Breast epithelium (tissue), 3 donors: Measurements from ENCODE around the gene TPST1.
A peak's percentile ranks its signal among the peaks of the same experiment; 100 is the strongest.

Experiments used
- POLR2A ChIP-seq: fragments of 450-650 bp; IDR thresholded peaks from one replicate; pipeline ENCODE4 v1.6.1; 2016; ENCODE audit warnings: antibody characterized with exemption, mild to moderate bottlenecking, moderate library complexity
- POLR2AphosphoS5 ChIP-seq, 3 donors: sonication (generic); formaldehyde crosslinking; IDR thresholded peaks; one replicate each; pipeline ENCODE4 v1.6.1; 2017; ENCODE audit warnings: antibody characterized with exemption in 3 of 3
- TF ChIP-seq, protein P1 (sequence below), 3 donors: fragments of 450-650 bp; IDR thresholded peaks; one replicate each; pipeline ENCODE4 v1.5.1; 2016 to 2017; ENCODE audit warnings: antibody characterized with exemption in 3 of 3, mild to moderate bottlenecking in 3 of 3, moderate library complexity in 3 of 3

DNA sequence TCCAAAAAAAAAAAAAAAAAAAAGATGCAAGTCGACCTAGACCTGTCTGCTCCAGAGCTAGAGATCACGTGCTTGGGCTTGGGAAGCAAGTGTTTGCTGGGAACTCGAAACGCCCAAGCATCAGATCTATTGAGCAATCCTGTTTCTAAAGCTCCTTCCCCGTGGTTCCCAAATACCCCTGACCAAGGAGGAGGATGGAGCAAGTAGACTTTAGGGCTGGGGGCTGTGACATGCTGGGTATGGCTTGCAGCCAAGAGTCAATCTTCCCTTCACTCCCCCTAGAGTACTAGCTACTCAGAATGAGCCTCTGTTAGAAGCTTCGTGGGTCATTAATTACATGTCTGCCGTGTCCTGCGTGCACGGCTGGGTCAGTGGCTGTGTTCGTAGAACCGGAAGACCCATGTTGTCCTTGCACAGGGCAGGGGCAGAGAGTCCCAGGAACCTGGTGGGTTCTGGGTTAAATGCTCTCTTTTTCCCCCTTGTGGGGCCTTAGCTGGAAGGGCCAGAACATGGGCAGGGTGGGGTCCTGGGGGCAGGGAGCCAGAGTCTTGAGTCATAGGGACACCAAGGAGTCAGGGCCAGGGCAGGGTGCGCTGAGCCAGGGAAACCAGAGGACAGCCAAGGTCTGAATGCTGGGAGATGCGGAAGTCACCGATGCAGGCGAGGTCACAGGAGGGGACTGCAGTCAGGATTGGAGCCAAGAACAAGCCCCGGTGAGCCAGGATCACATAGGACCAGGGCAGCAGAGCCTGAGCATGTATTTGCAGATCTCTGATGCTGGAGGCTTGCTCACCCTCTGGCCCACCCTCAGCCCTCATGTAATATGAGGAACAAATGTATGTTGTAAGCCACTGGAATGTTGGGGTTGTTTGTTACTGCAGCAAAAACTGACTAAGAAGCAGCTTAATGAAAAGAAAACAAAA is 34.6 kb upstream of the TPST1 start:
- TF ChIP-seq, protein P1, sequence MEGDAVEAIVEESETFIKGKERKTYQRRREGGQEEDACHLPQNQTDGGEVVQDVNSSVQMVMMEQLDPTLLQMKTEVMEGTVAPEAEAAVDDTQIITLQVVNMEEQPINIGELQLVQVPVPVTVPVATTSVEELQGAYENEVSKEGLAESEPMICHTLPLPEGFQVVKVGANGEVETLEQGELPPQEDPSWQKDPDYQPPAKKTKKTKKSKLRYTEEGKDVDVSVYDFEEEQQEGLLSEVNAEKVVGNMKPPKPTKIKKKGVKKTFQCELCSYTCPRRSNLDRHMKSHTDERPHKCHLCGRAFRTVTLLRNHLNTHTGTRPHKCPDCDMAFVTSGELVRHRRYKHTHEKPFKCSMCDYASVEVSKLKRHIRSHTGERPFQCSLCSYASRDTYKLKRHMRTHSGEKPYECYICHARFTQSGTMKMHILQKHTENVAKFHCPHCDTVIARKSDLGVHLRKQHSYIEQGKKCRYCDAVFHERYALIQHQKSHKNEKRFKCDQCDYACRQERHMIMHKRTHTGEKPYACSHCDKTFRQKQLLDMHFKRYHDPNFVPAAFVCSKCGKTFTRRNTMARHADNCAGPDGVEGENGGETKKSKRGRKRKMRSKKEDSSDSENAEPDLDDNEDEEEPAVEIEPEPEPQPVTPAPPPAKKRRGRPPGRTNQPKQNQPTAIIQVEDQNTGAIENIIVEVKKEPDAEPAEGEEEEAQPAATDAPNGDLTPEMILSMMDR (IDR thresholded peaks at IDR 0.05), result no peak
- TF ChIP-seq POLR2A (no peak), POLR2AphosphoS5 (IDR thresholded peaks at IDR 0.05) (peak in 1 of 3 donors; percentile 19)
